Hepatocyte (in vitro differentiated cells): ENCODE results near the gene KCNK3. TPM values are rescaled to one million over a fixed set of nuclear protein-coding genes. Genes with fewer than 3 reads are reported as not detected.

Source experiments
- DNase-seq: peaks from one replicate; pipeline ENCODE4 v3.0.0-alpha.2; 2016; ENCODE audit warnings: low spot score
- H2AFZ ChIP-seq: fragments of 200-600 bp; sonication (generic); 2 replicates; pipeline ENCODE4 v1.6.0; 2016; ENCODE audit warnings: antibody characterized with exemption, mild to moderate bottlenecking
- H3K27ac ChIP-seq: fragments of 200-600 bp; sonication (generic); 2 replicates; pipeline ENCODE4 v1.5.1; 2016; ENCODE audit warnings: mild to moderate bottlenecking
- H3K27me3 ChIP-seq: fragments of 200-600 bp; sonication (generic); 2 replicates; pipeline ENCODE4 v1.6.1; 2016
- H3K36me3 ChIP-seq: fragments of 200-600 bp; sonication (generic); replicated peaks from 2 replicates; pipeline ENCODE4 v1.5.1; 2016; ENCODE audit warnings: low read depth; ENCODE audit not compliant: insufficient read depth
- H3K4me1 ChIP-seq: fragments of 200-600 bp; sonication (generic); 2 replicates; pipeline ENCODE4 v1.5.1; 2016; ENCODE audit warnings: mild to moderate bottlenecking, moderate library complexity; ENCODE audit not compliant: insufficient read depth
- H3K4me2 ChIP-seq: fragments of 200-600 bp; sonication (generic); 2 replicates; pipeline ENCODE4 v1.6.0; 2016
- H3K4me3 ChIP-seq: fragments of 200-600 bp; sonication (generic); 2 replicates; pipeline ENCODE4 v1.5.1; 2016; ENCODE audit warnings: mild to moderate bottlenecking
- H3K79me2 ChIP-seq: fragments of 200-600 bp; sonication (generic); 2 replicates; pipeline ENCODE4 v1.6.0; 2017; ENCODE audit warnings: mild to moderate bottlenecking
- H3K9me2 ChIP-seq: fragments of 200-600 bp; sonication (generic); replicated peaks from 2 replicates; pipeline ENCODE4 v1.6.0; 2017; ENCODE audit warnings: mild to moderate bottlenecking; ENCODE audit not compliant: insufficient read depth
- H3K9me3 ChIP-seq: fragments of 200-600 bp; sonication (generic); 2 replicates; pipeline ENCODE4 v1.5.1; 2016; ENCODE audit warnings: low read depth, mild to moderate bottlenecking
- H4K20me1 ChIP-seq: fragments of 200-600 bp; sonication (generic); 2 replicates; pipeline ENCODE4 v1.6.0; 2016; ENCODE audit warnings: mild to moderate bottlenecking; ENCODE audit not compliant: insufficient read depth, poor library complexity, severe bottlenecking
- CTCF ChIP-seq: fragments of 200-600 bp; sonication (generic); IDR thresholded peaks from 2 replicates; pipeline ENCODE4 v1.5.1; 2016; ENCODE audit warnings: antibody characterized with exemption, mild to moderate bottlenecking; ENCODE audit not compliant: poor library complexity
- EZH2 ChIP-seq: fragments of 200-600 bp; sonication (generic); IDR thresholded peaks from 2 replicates; pipeline ENCODE4 v1.6.1; 2016; ENCODE audit warnings: antibody characterized with exemption, mild to moderate bottlenecking, borderline replicate concordance
- EZH2phosphoT487 ChIP-seq: fragments of 200-600 bp; sonication (generic); IDR thresholded peaks from one replicate; pipeline ENCODE4 v1.6.1; 2018; ENCODE audit warnings: antibody characterized with exemption, mild to moderate bottlenecking, low read depth, moderate library complexity; ENCODE audit not compliant: unreplicated experiment, severe bottlenecking
- WGBS: methylation state at CpG from one replicate; pipeline ENCODE4 v1.1.6; 2016; ENCODE audit warnings: low lambda C conversion rate; ENCODE audit errors: missing lambda C conversion rate; 5-methylcytosine and 5-hydroxymethylcytosine counted together
- polyA plus RNA-seq: library from polyadenylated mRNA; unstranded; fragments of >200 nt; fragmentation: Nextera tagmentation; extraction: Ambion mirVana; gene quantifications from 2 replicates; pipeline ENCODE4 v1.2.1, GENCODE V29; 2016
- total RNA-seq: library from RNA; depleted of rRNA; stranded (reverse); fragments of >200 nt; gene quantifications from 2 replicates; pipeline ENCODE4 v1.2.3, GENCODE V29; 2014

The KCNK3 gene
- total and polyA plus RNA-seq, 2 experiments from 2014 or later, result 8.2 to 9.4 TPM

- Histone ChIP-seq H3K4me1 (peaks cover 40% of the 10 kb centered on the region), H3K36me3 (no peaks in the 10 kb centered on the region), H3K9me3 (no peaks in the 10 kb centered on the region), H2AFZ (no peak overlapping the region), H4K20me1 (no peaks in the 10 kb centered on the region), H3K4me3 (no peak overlapping the region), H3K79me2 (no peaks in the 10 kb centered on the region), H3K27ac (no peak overlapping the region), H3K27me3 (no peaks in the 10 kb centered on the region), H3K9me2 (no peaks in the 10 kb centered on the region), H3K4me2 (no peak overlapping the region)
- no peak for DNase-seq
- 90% methylated on average over 3 of the region's 3 CpGs for WGBS
- no peak for TF ChIP-seq CTCF
- no peak for TF ChIP-seq EZH2
- no peak for TF ChIP-seq EZH2phosphoT487
These were observed 23.8 kb downstream of the KCNK3 start for GRCh38 chr2:26716340-26716739.

GRCh38 chr2:26716769-26717168 lies 24.2 kb downstream of the KCNK3 start:
- Histone ChIP-seq H3K4me2 (no peak overlapping the region), H3K4me1 (peaks cover 38% of the 10 kb centered on the region), H3K27ac (no peak overlapping the region), H3K9me2 (no peaks in the 10 kb centered on the region), H3K4me3 (no peak overlapping the region), H3K79me2 (no peaks in the 10 kb centered on the region), H2AFZ (no peak overlapping the region), H3K27me3 (no peaks in the 10 kb centered on the region), H3K9me3 (no peaks in the 10 kb centered on the region), H4K20me1 (no peaks in the 10 kb centered on the region), H3K36me3 (no peaks in the 10 kb centered on the region)
- no peak for TF ChIP-seq EZH2phosphoT487
- TF ChIP-seq CTCF, result no peak
- TF ChIP-seq EZH2, result no peak
- DNase-seq, result no peak
- WGBS, result 89% methylated on average over 2 of the region's 2 CpGs

- Histone ChIP-seq H2AFZ (no peak overlapping the region), H3K4me3 (no peak overlapping the region), H3K4me2 (no peak overlapping the region), H3K9me3 (no peaks in the 10 kb centered on the region), H3K27ac (no peak overlapping the region), H4K20me1 (no peaks in the 10 kb centered on the region), H3K4me1 (peaks cover 32% of the 10 kb centered on the region), H3K79me2 (no peaks in the 10 kb centered on the region), H3K36me3 (no peaks in the 10 kb centered on the region), H3K9me2 (no peaks in the 10 kb centered on the region), H3K27me3 (no peaks in the 10 kb centered on the region)
- WGBS, result 98% methylated on average over 5 of the region's 5 CpGs
- TF ChIP-seq EZH2phosphoT487, result no peak
- TF ChIP-seq EZH2, result no peak
- TF ChIP-seq CTCF, result no peak
- DNase-seq, result no peak
These were observed 24.8 kb downstream of the KCNK3 start for GRCh38 chr2:26717362-26717761.
